ENCODE results near the gene RPL7L1.

- no peak for TF ChIP-seq SUZ12 (IDR thresholded peaks at IDR 0.05; ENCODE audit: extremely low read depth, insufficient read depth, insufficient read length)
- TF ChIP-seq YY1 (IDR thresholded peaks at IDR 0.05; ENCODE audit: insufficient read depth, insufficient read length) = no peak
Observed at GRCh38 chr6:42845327-42845694, 34.1 kb upstream of the RPL7L1 start.
